HG03521 (cell line): ENCODE measurements around the gene GPBP1.

ENCODE experiments used
- ATAC-seq: cut with Tn5 transposase; IDR thresholded peaks from one replicate; pipeline ENCODE4 v1.9.1; 2021; ENCODE audit warnings: mild to moderate bottlenecking, moderate library complexity; ENCODE audit not compliant: unreplicated experiment

Gene GPBP1

DNA sequence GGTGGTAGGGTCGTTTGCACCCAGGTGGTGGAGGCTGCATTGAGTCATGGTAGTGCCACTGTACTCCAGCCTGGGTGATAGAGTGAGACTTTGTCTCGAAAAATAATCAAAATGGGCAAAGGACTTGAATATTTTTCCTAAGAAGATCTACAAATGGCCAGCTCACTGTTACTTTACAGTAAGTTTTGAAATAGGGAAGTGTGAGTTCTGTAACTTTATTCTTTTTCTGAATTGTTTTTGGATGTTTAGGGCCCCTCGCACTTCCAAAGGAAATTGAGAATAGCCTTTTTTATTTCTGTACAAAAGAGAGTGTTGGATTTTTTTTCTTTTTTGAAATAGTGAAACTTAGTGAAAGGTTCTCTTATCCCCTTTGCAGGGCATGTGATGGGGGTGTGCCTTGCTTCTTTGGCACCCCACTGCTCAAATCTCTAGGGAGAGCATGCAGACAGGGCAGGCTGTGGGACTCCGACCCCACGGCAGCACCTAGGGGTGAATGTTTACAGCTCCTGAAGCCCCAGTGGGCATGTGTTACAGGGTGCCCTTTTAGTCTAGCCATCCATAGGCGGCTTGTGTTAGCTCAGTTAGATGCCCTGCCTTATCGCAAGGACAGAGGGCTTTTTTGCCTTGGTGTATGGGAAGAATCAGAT lies 33.3 kb downstream of the GPBP1 start:
- ATAC-seq, result no peak

DNA sequence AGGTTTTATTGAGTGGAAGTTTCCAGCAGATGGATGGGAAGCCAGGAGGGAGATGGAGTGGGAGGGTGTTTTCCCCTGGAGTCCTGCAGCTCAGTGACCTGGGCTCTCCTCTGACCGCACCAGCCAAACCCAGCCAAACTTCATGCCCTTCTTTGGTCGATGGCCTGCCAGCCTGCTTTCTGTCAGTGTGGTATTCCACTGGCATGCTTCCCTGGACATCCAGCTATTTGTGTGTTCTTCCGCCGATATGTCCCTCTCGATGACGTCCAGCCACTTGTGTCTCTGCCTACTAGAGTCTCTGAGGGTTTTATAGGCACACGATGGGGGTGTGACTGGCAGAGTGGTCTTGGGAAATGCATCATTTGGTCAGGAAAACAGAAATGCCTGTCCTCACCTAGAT lies 33.8 kb downstream of the GPBP1 start:
- ATAC-seq, result no peak

DNA sequence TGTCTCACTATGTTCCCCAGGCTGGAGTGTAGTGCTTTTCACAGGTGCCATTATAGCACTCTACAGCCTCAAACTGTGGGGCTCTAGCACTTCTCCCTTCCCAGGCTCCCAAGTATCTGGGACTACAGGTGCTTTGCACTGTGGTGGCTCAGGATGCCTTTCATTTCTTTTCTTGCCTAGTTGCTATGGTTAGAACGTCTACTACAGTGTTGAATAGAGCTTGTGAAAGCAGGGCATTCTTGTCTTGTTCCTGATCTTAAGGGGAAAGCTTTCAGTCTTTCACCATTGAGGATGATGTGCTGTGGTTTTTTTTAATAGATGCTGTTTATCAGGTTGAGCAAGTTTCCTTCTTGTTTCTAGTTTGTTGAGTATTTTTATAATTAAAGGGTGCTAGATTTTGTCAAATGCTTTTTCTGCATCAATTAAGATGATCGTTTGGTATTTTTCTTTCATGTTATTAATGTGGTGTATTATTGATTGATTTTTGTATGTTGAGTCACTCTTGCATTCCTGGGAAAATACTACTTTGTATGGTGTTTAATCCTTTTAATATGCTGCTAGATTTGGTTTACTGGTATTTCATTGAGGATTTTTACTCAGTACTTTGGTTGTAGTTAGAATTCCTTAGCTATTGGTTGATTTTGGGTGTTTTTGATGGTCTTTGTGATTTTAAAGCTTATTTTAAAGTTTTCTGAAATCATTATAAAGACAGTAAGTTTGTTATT lies 35.6 kb downstream of the GPBP1 start:
- no peak for ATAC-seq

DNA sequence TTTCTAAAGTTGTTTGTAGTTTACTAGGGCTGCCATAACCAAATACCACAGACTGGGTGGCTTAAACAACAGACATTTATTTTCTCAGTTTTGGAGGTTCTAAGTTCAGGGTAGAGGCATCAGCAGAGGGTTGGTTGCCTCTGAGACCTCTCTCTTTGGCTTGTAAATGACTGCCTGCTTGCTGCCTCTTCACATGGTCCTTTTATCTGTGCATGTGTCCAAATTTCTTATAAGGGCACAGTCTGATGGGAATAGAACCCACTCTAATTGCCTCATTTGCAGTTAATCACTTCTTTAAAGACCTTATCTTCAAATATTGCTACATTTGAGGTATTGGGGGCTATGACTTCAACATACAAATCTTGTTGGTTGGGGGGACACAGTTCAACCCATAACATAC lies 36.8 kb downstream of the GPBP1 start:
- no peak for ATAC-seq

DNA sequence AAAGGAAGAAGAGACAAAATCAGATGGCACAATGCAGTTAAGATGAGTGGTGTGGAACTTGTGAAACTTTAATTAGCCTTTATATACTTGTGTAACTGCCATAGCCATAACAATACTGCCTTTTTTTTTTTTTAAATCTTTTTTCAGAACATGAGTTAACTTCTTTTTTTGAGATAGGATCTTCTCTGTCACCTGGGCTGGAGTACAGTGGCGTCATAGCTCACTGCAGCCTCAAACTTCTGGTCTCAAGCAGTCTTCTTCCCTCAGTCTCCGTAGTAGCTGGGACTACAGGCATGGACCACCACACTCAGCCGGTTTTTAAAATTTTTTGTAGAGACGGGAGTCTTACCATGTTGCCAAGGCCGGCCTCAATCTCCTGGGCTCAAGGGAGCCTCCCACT lies 37.2 kb downstream of the GPBP1 start:
- ATAC-seq, result no peak

DNA sequence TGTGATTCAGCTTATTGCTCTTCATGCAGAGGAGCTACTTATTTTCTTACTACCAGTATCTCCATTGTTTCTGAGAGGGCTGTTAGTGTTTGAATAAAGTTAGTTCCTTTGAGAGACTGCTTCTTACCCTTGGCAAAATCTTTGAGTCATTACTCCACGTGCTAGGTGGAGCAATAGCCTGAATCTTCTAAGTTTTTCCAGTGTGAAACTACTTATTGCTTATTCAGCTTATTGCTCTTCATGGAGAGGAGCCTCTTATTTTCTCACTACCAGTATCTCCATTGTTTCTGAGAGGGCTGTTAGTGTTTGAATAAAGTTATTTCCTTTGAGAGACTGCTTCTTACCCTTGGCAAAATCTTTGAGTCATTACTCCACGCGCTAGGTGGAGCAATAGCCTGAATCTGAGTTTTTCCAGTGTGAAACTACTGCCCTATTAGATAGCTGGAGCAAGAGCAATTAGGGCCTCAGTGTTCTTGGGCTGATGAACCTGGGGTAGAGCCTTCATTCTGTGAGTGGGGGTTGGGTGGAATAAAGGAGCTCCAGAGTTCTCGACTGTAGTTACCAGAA lies 41.9 kb downstream of the GPBP1 start:
- no peak for ATAC-seq

DNA sequence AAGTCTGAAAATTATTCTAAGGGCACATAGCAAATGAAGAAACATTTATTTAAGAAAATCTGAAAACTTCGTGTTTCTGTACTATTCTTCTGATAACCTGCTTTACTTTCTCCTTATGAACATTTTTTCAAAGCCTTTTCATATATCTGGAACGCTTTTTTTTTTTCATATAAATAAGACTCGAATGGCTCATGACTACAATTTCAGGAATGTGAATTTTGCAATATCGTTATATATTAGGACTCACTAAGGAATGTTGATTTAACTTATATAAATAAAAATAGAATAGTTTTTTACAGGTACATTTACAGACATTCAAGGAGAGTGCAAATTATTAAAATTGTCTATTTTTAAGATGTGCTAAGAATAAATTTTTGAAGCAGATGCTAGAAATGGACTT lies 42.9 kb downstream of the GPBP1 start:
- no peak for ATAC-seq

DNA sequence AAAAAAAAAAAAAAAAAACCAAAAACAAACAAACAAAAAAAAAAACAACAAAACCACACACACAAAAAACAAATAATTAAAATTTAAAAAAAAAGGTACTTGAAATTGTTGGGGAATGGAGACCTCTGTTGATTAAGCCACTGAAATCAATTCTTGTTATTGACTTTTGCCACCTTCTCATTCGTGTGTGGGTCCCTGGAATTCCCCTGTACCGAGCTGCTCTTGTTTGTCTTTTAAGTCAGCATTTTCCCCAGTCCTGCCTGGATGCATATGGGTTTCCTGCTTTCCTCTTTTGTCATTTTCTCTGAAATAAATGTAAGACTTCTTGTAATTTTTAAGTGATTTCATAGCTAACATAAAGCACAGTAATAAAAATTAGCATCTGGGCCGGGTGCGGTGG lies 45.5 kb downstream of the GPBP1 start:
- no peak for ATAC-seq

DNA sequence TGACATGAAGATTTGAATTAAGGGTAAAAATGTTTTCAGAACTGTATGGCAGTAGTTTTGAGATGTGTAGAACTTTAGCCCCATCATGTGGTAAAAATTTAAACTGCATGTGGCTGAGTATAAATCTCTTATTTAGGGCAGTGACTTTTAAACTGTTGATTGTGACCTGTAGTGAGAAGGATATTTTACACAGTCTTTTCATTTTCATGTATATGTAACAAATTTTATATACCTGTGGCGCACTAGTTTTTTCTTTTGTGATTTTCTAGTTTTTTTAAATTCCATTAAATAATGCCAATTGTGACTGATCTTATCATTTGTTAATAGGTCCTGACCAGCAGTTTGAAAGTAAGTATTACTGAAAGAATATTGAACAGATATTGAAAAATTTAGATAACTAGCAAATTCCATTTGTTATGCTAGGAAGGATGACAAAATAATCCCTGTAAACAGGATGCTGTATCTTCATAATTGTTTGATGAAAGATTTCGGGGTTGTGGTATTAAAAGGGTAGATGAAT lies 47.2 kb downstream of the GPBP1 start:
- no peak for ATAC-seq

DNA sequence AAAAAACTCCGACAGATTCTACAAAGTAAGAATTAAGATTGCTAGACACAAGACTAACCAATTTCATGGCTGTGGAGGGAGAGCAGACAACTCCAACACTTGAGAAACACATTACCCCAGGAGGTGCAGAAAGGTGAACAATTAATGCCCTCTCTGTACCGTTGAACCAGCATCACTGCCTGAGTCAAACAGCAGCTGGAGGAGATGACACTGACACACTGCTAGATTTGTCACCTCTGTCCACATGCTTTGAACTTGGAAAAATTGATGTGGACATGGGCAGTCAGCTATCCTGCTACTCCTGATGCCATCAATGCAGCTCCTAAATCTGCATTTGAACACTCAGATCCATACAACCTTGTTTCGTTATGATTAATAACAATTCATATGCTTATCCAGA lies 51.7 kb downstream of the GPBP1 start:
- ATAC-seq, result no peak

DNA sequence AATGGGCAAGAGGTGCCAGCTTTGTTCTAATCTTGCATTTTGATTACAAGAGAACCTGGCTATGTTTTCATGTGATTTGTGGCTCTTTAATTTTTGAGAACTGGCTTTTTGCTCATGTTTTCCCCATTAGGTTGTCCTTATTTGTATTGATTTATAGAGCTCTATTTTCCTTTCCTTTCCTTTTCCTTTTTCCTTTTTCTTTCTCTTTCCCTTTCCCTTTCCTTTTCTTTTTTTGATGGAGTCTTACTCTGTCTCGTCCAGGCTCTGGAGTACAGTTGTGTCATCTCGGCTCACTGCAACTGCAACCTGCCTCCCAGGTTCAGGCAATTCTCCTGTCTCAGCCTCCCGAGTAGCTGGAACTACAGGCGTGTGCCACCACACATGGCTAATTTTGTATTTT lies 55.5 kb downstream of the GPBP1 start:
- no peak for ATAC-seq

DNA sequence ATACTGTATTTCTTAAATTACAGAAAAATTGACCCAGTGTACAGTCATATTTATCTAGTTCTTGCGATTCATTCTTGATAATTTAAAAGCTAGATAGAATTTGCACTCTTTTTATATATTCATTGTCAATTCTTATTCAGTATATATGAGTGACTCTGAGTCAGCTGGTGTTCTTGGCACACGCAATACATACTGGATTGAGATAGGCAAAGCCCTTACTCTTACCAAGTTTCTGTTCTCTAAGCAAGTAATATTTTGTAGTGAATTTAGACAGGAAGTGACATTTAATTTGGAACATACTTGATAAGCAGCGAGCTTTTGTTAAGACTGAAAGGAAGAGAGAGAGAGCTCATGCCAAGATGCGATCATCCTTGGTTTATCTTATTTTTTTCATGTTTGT lies 57.7 kb downstream of the GPBP1 start:
- no peak for ATAC-seq

DNA sequence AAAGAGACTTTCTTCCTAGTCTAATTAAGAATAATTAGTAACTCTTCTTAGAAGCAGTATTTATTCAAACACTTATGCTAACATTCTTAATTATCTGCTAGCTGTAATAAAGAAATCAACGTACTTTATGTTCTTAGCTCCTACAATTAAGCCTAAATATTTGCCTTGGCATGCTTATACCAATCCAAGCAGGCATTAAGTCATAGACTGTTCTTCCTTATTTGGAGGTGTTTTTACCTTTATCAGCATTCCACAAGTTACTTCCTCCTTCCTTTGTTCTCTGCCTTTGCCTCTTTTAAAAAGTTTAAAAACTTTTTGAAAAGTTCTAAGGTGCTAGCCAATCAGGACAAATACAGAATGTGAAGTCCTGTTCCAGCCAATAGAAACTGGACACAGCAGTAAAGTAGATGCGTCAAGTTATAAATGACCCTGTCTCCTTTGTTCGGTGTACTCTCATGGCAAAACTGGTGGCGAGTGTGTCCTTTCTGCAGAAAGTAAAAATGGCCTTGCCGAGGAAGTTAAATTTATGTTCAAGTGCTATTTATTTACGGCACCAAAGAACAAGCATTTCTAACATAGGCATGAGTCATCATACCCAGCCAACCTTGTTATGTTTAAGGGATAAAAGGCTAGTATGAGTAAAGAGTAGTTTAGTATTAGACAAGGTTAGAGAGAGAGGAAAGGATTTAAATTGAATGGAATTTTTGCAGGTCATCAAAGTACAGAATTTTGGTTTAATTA lies 58.6 kb downstream of the GPBP1 start:
- no peak for ATAC-seq

DNA sequence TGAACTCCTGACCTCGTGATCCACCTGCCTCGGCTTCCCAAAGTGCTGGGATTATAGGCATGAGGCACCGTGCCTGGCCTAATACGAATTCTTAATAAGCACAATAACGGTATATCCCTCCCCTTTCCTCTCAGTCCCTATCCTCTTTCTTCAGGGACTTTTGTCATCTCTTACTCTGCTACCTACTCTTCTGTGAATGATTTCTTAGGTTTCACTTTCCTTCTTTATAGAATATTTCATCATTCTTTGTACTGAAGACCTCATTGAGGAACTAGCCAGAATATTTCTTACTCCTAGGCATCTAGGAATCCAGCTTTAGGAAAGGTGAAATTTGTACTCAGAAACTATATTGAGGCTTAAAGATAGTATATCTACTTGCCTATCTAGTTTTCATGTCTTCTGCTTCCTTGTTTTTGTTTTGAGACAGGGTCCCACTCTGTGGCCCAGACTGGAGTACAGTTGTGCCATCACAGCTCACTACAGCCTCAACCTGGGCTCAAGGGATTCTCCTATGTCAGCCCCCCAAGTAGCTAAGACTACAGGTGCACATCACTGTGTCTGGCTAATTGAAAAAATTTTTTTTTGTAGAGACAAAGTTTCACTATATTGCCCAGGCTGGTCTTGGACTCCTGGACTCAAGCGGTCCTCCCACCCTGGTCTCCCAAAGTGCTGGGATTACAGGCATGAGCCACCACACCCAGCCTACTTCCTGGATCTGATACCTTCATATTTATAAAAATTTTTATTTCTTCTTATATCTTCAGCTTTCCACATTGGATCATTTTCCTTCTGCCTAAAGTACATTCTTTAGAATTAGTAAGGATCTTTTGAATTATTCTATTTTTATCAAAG lies 69.7 kb downstream of the GPBP1 start:
- no peak for ATAC-seq

DNA sequence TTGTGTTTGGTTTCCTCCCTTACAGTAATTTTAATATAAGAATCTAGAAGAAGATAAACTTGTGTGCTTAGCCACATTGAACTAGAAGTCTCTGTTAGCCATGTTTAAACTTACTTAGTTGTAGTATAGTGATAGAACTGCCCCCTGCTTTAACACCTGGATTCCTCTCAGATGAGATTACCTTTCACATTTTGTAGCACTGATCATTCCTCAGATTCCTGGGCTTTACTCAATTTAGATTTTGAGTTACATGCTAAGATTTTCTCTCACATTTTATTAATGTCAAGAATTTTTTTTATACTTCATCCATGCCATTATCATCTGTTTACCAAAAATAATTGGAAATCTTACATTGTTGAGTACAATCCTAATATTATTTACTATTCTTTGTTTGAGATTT lies 70.5 kb downstream of the GPBP1 start:
- ATAC-seq, result no peak

DNA sequence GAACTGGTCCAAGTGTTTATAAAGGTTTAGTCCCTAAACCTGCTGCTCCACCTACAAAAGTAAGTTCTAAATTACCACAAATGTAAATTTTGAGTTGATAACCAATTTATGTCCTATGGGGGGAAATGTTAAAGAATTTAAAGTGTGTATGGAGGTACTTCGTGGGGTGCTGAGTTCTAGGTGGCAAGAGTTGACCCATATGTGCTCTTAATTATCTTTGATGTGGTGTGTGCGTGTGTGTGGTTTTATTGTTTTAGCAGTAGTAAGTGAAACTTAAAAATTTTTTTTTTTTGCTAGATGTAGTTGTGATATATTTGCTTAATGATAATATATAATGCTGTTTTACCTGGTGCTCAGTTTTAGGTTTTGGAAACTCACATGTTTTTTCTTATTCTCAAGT lies 72.6 kb downstream of the GPBP1 start:
- no peak for ATAC-seq

DNA sequence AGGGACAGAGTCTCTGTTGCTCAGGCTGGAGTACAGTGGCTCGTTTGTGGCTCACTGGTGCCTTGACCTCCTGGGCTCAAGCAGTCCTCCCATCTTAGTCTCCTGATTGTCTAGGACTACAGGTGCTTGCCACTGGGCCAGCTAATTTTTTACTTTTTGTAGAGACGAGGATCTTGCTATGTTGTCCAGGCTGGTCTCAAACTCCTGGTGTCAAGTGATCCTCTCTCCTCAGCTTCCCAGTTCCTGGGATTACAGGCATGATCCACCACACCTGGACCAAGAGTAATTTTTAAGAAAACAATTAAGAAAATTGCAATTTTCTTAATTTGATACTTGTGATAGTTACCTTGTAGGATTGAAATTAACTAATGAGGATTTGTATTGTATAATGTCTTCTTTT lies 73.9 kb downstream of the GPBP1 start:
- no peak for ATAC-seq

DNA sequence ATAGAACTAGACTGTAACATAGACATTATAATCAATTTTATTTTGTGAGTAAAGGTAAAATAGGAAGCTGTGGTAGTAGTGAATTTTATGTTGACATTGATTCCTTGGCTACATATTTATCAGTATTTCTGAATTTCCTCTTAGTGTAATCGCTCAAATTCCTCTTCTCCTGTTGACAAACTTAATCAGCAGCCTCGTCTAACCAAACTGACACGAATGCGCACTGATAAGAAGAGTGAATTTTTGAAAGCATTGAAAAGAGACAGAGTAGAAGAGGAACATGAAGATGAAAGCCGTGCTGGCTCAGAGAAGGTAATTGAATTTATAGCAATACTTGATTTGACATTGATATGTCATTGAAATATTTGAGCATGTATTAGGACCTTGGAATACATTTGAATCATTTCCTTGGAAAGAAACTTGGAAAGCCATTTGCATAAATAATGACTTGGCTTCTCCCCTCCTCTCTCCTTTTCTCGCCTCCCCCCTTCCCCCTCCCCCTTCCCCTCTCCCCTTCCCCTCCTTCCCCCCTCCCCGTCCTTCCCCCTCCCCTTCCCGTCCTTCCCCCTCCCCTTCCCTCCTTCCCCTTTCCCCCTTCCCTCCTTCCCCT lies 75.5 kb downstream of the GPBP1 start:
- ATAC-seq, result no peak

DNA sequence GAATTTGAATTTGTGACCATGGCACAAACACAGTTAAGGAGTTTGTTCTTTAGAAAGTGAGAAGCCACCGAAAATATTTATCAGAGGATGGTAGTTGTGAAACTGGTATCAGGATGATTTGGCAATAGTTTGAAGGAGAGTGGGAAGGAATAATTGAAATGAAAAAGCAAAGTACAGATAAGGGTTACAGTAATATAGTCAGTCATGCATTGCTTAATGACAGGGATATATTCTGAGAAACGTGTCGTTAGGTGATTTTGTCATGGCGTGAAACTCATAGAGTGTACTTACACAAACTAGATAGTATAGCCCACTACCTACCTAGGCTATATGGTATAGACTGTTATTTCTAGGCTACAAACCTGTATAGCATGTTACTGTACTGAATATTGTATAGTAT lies 84.2 kb downstream of the GPBP1 start:
- ATAC-seq, result no peak

DNA sequence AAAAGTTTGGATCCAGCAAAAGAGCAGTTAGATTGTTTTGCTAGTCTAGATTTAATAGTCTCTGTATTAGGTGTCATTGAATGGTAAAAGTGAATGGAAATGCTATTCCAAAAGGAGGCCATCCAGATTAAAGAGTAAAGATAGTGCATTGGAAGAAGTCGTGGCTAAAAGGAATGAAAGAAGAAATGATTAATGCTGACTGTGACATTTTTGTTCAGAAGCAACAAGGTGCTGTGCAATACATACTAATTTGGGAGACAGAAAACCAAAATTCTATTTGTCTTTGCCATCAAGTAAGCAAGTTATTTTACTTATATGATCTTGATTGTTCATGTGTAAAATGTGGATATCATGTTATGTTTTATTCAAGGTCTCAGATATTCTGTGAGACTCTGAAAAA lies 85.1 kb downstream of the GPBP1 start:
- ATAC-seq, result no peak
